Posterior vena cava (tissue), 2 donors: ENCODE results near the gene HPSE2. TPM values are rescaled to one million over a fixed set of nuclear protein-coding genes. Genes with fewer than 3 reads are reported as not detected.
"Not testable (repeated sequence)": the region's sequence is repeated elsewhere in the genome, so short reads cannot be mapped to it uniquely, and the experiment has no call there.

ENCODE experiments used
- DNase-seq: peaks from one replicate; pipeline ENCODE4 v3.0.0-alpha.2; 2020; ENCODE audit warnings: low spot score
- intact Hi-C, 2 donors: fragments of 100-400 bp; cut with DNase I; formaldehyde crosslinking; loops; one replicate each; pipeline versions ENCODE4 v1.14.1 to v1.14.2; 2022 to 2023
- long read RNA-seq, 2 donors: library from polyadenylated mRNA; unstranded; transcript quantifications; one replicate each; pipeline ENCODE4 v2.0.0, GENCODE V29; 2020 to 2021
- total RNA-seq, 2 donors: library from RNA; stranded (reverse); fragmentation: NEBNext Ultra II Directional; extraction: Animal tissue kit (Norgen Biotek cat#: 25700); gene quantifications; one replicate each; pipeline ENCODE4 v1.2.1, GENCODE V29; 2021
- donor health status: DM: yes; HTN: yes; CAD: no.
- donor health status: DM: yes; HTN: yes; CAD: no.

The HPSE2 gene
- under 1 TPM in 1 of 2 donors, not detected in 1; 0.14 TPM for total RNA-seq
- long read RNA-seq, donor 1, partial matches to known transcripts, result 0 of 1 reads
- long read RNA-seq, donor 1, other reads (novel, unspliced or antisense), result 1 of 1 reads
- long read RNA-seq, donor 2, result 0 reads

DNA sequence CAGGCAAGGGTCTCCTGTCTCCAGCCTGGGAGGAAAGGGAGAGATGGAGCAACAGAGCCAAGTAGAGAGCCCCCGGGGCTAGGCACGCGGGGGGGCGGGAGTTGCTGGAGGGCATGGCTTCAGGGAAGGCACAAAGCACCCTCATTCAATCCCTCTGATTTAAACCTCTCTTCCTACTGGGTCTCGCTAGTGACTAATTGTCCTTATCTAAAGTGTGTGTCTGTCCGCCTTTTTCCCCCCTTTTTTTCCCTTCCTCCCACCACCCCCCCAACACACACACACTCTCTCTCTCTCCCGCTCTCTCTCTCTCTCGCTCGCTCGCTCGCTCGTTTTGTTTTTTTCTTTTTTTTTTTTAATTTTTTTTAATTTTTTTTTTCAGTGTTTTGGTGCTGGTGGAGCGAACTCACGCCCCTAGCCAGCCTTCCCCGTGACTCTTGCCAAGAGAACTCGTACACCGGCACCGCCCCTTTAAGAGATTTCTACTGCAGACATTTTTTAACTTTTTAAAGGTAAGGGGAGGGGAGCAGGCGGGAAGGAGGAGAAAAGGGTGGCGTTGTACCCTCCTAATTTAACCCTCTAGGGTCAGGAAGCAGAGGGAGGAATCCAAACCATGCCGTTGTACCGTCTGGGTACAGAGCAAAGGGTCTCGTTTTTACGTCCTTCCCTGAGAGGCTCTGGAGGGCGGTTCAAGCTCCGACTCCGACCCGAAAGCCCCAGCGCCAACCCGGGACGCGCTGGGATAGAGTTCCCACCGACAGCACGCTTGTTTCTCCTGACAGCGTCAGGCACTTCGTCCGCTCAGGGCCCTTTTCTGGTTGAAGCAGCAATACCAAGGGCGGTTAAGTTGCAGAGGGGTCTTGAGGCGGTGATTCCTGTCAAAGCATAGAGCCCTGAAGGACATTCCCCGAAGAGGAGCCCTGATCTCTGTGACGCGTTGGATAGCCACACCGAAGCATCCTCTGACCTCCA is at the start of gene HPSE2:
TSS of gene HPSE2 (minus strand) at position 195 of the 969 bp plus-strand sequence.
- DNase-seq, result no peak
- intact Hi-C loops, result no loop called here

DNA sequence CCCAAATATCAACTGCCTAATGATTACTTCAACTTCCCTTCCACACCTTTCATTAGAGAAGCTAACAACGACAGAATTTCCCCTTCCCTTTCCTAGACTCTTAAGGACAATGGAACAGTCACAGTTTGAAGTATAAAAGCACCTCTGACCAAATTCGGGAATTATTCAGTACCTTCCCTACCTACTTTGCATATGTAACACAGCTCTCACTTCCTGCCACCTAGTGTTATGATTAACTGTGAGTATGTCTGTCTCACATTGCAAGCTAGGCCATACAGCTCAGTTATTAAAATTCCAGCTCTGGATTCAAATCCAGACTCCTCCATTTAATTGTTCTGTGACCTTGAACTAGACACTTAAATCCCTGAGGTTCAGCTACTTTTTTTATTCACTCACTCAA is 44.8 kb upstream of the HPSE2 start:
- DNase-seq, result no peak
- intact Hi-C loops, result no loop called here

DNA sequence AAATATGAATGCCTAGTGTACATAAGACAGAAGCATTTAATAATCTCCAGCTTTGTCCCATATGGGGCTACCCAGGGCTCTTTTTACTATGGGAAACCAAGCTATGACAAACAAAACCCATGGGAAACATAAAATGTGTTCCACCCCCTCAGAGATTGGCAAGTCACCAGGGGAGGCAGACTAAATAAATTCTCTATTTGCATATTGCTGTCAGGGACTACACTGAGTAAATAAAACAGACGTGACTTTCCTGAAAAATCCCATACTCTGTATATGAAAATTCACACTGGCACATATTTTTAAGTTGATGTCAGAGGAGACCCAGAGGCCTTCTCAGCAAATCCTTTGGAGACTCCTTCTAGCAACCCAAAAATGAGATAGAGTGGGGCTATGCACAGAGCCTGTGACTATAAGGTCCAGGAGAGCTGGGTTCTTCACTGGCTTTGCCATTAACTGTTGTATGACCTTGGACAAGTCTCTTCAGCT is 44.0 kb upstream of the HPSE2 start:
- DNase-seq, result no peak
- intact Hi-C loops, result no loop called here

DNA sequence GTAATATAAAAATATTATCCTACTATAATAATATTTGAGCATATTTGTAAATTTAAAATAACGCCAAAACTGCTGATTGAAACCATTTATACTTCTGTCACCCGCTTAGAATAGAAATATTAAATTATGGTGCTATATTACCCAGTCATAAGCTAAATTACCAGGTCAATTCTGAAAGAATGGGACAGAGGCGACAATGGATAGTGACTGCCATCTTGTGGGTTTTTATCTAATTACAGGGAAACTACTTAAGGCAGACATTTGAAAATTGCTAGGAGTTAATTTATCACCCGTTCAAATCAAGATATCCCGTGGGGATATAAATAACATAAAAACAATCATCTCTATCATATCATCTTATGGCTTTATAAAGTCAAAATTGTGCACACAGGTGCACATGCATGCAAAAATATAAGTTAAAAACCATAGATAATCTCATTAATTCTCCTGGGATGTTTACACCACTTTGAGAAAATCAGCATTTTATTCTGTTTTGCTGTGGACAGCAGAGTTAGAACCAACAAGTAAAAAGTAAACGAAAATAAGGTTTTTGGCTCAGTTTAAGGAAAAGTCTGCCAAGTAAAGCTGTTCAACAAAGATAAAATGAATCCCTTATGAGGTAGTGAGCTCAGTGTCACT is 41.3 kb upstream of the HPSE2 start:
- intact Hi-C loops, result no loop called here
- no peak for DNase-seq

DNA sequence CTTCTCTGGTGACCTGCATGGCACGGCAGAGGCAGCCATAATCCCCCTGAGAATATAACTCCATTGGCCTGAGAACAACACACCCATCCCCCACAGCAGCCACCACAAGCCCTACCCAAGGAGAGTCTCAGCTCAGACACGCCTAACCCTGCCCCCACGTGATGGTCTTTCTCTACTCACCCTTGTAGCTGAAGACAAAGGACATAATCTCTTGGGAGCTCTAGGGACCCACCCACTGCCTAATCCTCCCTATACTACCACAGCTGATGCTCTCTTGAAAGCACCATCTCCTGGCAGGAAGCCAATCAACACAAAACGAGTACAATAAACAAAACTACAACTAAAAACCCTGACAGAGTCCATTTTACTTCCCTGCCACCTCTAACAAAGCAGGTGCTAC is 30.7 kb upstream of the HPSE2 start:
- intact Hi-C loops, result no loop called here
- DNase-seq, result no peak

DNA sequence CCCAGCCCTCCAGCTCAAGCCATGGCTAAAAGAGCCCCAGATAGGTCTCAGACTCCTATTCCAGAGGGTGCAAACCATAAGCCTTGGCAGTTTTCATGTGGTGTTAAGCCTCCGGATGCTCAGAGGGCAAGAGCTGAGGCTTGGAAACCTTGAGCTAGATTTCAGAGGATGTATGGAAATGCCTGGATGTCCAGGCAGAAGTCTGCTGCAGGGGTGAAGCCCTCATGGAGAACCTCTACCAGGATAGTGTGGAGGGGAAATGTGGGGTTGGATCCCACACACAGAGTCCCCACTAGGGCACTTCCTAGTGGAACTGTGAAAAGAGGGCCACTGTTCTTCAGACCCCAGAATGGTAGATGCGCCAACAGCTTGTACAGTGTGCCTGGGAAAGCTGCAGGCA is 13.2 kb upstream of the HPSE2 start:
- DNase-seq, result no peak
- intact Hi-C loops, result loop anchor here in 1 of 2 donors (5.0 kb wide), 1 partner anchor 782 kb away; no protein-coding TSS in a partner anchor

DNA sequence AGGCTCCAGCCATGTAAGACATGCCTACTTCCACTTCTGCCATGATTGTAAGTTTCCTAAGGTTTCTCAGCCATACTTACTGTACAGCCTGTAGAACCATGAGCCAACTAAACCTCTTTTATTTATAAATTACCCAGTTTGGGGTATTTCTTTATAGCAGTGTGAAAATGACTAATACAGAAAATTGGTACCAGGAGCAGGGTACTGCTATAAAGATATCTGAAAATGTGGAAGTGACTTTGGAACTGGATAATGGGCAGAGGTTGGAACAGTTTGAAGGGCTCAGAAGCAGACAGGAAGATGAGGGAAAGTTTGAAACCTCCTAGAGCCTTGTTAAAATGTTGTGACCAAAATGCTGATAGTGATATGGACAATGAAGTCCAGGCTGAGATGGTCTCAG is 12.2 kb upstream of the HPSE2 start:
- intact Hi-C loops, result loop anchor here in 1 of 2 donors (5.0 kb wide), 1 partner anchor 781 kb away; no protein-coding TSS in a partner anchor
- DNase-seq, result not testable (repeated sequence)

DNA sequence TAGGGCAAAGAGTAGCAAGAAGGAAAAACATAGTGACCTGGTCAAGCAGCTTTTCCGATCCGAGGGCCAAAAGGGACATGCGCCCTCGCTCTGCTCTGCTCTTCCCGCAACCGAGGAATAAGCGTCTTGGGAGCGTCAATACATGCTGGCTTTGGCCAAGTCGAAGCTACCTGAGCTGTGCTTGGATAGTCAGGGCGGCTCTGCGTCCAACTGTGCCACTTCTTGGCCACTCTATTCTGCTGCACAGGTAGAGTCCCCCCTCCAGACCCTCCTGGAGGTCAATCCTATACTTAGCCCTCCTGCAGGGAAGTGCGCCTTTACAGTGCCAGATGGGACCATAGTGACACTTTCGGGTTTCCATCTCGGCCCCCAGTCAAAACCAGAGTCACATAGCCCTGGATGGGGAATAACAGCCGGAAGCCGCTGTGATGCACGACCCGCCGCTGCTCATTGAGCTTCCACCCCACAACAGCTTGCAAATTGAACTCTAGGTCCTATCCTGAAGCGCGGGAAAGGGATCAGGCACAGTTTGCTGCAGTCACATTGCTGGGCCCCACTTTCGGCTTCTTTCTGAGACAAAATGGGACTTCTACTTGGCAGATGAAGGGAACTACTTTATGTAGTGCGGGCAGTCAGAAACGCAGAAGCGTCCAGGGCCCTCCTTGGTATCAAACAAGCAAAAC is 1.1 kb upstream of the HPSE2 start:
- intact Hi-C loops, result no loop called here
- no peak for DNase-seq

DNA sequence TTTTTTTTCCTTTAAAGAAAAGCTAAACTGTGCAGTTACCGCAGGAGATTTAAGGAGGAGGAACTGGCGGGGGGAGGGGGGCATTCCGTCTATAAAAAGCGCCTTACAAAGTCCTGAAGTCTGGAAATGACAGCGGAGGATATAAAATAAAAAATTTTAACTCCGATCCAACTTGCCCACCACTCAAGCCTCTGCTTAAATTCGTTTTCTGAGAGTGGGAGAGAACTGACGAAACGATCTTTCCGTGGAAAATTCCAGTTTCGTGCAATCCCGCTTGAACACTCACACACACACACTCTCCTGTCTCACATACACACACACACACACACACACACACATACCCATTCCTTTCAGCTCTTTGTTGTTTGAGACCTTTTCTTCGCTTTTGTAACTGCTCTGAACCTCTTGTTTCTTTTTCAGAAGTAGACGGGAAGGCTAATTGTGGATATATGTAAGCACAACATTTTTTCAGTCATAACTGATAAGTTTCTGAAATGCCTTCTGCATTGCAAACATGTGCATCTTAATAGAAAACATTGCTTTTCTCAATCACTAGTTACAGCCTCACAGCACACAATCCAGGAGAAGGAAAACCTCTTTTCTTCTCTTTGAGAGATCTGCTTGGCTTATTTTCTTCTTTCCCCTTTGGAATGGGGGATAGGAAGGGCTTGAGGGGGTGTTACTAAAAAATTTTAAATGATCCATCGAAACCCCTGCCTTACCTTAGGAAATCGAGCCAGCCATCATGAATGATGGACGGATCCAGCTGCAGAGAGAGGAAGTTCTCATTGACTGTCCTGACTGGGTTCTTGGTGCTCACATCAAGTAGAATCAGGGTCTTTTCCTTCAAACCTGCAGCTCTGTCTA is 628 bp downstream of the HPSE2 start:
- intact Hi-C loops, result no loop called here

DNA sequence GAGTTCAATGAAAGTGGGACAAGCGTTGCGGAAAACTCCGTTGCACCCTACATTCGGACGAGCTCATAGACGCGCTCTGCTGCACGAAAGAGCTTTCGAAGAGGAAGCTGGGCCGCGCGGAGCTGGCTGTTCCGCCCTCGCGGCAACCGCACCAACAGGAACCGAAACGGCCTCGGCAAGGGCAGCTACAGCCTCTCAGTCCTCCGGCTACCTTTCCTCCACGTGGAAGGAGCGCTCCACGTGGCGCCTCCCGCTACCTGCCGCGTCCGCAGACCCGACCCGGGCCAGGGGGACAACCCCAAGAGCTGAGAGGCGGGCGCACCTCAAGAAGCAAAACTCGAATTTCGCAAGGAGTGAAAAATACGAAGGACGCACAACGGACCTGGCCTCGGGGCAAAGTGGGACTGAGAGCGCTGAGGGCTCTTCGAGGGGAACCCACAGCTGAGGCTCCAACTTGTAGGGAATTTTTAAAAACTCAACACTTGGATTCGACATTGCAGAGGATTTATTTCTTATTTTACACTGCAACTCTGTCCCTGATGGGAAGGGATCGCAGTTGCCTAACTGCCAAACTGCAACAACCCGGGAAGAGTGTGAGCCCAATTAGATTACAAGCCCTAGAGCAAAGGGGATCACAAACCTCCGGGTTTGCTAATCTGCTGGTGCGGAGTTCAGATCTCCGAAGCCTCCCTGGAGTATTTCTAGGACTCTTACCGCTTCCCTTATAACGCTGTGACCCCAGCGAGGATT is 1.4 kb downstream of the HPSE2 start:
- DNase-seq, result peak; percentile 90
- intact Hi-C loops, result no loop called here

More for the DNA sequence above, 628 bp downstream of the HPSE2 start:
- no peak for DNase-seq

DNA sequence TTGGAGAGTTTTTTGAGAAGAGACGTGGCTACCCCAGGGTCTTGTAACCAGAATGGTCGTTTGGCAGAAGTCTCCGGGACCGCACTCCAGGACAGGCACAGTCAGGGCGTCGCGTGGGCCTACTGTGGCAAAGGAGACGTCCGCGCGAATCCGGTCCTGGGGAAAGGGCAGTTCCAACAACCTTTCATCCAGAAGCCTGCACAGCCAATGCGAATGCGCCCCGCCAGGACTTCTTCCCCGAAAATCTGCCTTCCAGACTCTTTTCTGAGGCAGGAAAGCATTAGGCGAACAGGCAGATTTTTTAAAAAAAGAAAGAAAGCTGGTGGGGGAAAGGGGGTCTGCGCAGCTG is 2.0 kb downstream of the HPSE2 start:
- DNase-seq, result no peak
- intact Hi-C loops, result no loop called here

DNA sequence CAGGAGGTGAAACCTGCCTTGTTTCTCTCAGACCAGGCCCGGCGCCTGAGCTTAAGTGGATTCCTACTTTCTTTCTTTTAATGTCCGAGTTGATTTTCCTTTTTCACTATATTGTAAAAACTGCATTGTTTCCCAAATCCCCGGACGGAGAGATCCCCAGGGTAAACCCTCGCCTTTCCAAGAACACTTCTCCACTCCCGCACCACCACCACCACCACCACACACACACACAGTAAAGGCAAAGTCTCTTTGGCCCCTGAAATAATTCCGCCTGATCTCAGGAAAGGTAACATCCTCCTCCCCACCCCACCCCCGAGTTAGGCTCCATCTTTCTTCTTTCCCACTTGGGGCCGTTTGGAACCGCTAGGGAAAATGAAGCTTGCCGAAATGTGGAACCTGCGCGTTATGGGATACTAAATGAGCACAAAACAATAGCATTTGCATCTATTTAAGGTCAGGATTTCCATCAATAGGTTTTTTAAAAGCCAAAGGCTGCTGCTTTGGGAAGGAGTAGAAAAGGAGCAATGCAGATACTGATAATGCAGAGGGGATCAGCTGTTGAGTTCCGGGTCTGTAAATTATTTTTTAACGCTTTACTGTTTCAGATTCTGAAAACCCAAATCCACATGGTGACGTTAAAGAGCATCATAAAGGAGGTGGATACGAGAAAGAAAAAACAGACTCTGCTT is 2.5 kb downstream of the HPSE2 start:
- intact Hi-C loops, result no loop called here

DNA sequence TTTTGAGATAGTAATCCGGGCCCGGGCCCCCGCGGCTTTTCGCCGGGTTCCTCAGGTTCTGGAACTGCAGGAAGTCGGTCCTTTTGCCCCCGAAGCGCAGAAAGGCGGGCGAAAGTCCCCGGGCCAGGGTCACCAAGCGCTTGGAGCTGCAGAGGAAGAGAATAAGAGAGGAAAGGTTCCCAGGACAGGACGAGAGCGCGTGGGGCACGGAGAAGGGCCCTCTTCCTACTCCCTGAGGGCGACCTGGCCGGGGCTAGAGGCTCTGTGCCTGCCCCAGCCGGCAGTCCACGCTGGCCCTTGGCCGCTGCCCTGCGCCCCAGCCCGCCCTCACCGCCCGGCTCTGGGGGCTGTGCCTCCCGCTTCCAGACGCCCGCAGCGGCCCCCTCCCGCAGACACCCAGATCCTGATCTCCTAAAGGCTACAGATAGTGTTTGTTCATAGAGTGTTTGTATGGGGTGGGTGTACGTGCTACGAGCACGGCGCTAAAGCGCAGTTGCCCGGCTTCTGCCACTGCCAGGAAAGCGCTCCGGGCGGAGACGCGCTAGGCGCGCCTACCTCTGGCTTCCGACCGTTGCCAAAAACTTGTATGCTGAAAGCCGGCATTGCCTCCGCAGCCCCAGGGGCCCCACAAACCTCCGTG is 3.2 kb downstream of the HPSE2 start:
- intact Hi-C loops, result no loop called here

More for the DNA sequence above, 2.5 kb downstream of the HPSE2 start:
- DNase-seq, result no peak

DNA sequence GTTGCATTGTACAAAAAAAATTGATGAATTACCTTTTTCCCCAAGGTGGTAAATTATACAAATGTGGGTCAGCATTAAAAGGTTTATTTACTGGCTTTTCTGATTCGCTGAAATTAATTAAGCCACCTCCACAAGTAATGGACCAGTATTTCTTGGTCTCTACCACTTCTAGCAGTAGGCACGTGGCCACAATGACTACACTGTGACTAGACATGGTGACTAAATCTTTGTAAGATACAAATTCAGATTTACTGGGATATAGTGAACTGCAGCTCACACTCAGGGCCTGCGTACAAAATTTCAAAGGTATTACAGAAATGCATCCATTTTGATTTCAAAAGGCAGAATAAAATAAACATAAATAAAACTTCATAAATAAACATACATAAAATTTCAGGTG is 10.9 kb downstream of the HPSE2 start:
- intact Hi-C loops, result no loop called here
- no peak for DNase-seq

More for the DNA sequence above, 3.2 kb downstream of the HPSE2 start:
- DNase-seq, result no peak

DNA sequence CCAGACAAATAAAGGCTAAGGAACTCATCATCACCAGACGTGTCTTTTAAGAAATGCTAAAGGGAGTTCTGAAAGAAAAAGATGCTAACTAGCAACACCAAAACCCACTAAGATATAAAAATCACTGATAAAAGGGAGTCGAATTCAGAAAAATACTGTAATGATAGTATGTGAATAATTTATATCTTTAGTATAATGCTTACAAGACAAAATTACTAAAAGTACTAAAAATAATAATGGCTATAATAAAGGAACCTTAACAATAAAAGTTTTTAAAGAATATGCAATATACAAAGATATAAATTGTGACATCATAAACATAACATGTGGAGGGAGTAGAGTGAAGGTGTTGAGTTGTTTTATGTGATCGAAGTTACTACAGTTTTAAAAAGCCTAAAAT is 28.3 kb downstream of the HPSE2 start:
- intact Hi-C loops, result no loop called here
- no peak for DNase-seq

DNA sequence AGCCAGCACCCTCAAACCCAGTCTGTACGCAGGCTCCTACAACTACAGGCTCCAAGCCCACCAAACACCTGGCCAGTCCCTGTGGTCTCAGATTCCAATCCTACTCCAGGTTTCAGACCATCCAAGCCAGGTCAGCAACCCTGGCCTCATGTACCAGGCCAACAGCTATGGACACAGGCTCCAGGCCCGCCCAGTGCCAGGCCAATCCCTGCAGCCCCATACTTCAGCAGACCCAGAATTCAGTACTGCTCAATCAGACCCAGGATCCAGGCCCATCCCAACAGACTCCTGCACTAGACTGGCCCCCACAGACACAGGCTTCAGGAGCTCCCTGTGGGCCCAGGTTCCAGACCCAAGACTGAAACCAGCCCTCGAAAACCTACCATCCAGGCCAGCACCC is 32.3 kb downstream of the HPSE2 start:
- DNase-seq, result no peak
- intact Hi-C loops, result no loop called here

DNA sequence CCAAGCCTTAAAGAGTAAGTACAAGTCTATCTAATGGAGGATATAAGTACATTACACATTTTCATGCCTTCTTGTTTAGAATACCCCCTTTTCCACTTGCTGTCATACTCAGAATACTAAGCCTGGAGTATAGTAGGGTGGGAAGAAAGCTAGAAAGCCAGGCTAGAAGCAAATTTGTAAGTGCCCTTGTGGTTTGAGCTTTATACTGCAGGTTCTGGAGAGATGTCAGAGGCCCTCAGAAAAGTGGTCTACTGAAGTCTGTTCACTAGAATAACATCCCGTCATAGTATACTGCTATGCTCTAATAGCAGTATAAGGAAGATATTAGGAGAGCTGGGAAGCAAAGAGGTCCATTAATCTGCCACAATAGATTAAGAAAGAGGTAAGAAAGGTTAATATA is 62.7 kb downstream of the HPSE2 start:
- intact Hi-C loops, result no loop called here
- no peak for DNase-seq
